Skeletal muscle satellite cell (primary cell): ENCODE results near the gene RAB9B.

Experiments used
- H3K27me3 ChIP-seq: 2 replicates; pipeline ENCODE4 v1.7.0; 2013; ENCODE audit warnings: low read length; ENCODE audit not compliant: control insufficient read depth, insufficient read depth
- H3K36me3 ChIP-seq: 2 replicates; pipeline ENCODE4 v1.7.0; 2013; ENCODE audit warnings: mild to moderate bottlenecking, control low read depth, low read length; ENCODE audit not compliant: insufficient read depth
- H3K4me1 ChIP-seq: 2 replicates; pipeline ENCODE4 v1.7.0; 2013; ENCODE audit warnings: low read length; ENCODE audit not compliant: control insufficient read depth, insufficient read depth
- H3K4me2 ChIP-seq: 2 replicates; pipeline ENCODE4 v1.7.0; 2013; ENCODE audit warnings: mild to moderate bottlenecking, low read length
- H3K4me3 ChIP-seq: 2 replicates; pipeline ENCODE4 v1.7.0; 2013; ENCODE audit warnings: low read length
- H3K9ac ChIP-seq: 2 replicates; pipeline ENCODE4 v1.7.0; 2013; ENCODE audit warnings: mild to moderate bottlenecking, low read depth, low read length, moderate library complexity
- H3K9me3 ChIP-seq: replicated peaks from 2 replicates; pipeline ENCODE4 v1.7.0; 2013; ENCODE audit warnings: mild to moderate bottlenecking, control low read depth, low read length

The RAB9B gene

DNA sequence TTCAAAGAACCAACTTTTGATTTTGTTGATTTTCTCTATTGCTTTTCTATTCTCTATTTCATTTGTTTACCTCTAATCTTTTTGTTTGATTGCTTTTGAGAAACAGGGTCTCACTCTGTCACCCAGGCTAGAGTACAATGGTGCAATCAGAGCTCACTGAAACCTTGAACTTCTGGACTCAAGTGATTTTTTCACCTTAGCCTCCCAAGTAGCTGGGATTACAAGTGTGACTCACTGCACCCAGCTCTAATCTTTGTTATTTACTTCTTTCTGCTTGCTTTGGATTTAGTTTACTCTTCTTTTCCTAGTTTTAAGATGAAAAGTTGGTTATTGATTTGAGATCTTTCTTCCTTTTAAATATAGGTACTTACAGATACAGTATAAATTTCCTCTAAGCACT is 26.2 kb downstream of the RAB9B start:
- H3K9me3 ChIP-seq: no peaks in the 10 kb centered on the region
- no peaks in the 10 kb centered on the region for H3K4me1 ChIP-seq
- peaks cover 31% of the 10 kb centered on the region for H3K27me3 ChIP-seq
- H3K9ac ChIP-seq: no peak overlapping the region
- H3K36me3 ChIP-seq: no peaks in the 10 kb centered on the region
- H3K4me3 ChIP-seq: no peak overlapping the region
- H3K4me2 ChIP-seq: no peak overlapping the region

DNA sequence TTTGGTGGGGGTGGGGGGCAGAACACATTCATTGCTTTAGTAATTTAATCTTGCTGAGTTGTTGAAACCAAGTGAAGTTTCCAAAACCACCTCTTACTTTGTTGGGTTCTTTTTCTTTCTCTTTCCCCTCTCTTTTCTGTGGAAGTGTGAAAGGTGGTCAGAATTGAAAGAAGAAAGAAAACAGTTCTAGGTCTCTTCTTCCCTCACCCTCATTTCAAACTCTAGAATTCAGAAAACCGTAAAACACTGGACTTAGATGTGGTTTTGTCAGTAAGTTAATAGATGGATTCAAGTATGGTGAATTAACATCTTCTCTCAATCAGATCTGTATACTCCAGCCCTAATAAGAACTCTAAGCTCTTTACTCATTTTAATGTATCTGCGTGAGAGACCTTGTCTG is 31.7 kb downstream of the RAB9B start:
- Histone ChIP-seq H3K4me3 (no peak overlapping the region), H3K36me3 (no peaks in the 10 kb centered on the region), H3K4me2 (no peak overlapping the region), H3K4me1 (no peaks in the 10 kb centered on the region), H3K9ac (no peak overlapping the region), H3K9me3 (no peaks in the 10 kb centered on the region), H3K27me3 (peaks cover 9% of the 10 kb centered on the region)

DNA sequence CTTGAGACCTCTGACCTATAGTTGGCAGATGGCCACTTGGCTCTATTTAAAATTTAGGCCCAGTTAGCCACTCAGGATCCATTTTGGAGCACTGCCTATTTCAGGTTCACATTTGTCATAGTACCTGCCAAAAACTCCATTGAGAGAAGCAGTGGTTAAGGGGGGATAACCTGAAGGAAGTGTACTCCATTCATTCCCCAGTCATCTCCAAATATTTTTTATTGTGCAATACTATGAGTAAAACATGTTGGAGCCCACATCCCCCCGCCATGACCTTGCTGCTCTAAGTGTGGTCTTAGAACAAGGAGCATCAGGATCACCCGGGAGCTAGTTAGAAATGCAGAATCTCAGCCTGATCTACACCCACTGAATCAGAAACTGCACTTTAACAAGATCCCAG is 34.4 kb downstream of the RAB9B start:
- Histone ChIP-seq H3K4me2 (no peak overlapping the region), H3K27me3 (peaks cover 1% of the 10 kb centered on the region), H3K9ac (no peak overlapping the region), H3K36me3 (no peaks in the 10 kb centered on the region), H3K4me1 (peaks cover 12% of the 10 kb centered on the region), H3K4me3 (no peak overlapping the region), H3K9me3 (no peaks in the 10 kb centered on the region)

DNA sequence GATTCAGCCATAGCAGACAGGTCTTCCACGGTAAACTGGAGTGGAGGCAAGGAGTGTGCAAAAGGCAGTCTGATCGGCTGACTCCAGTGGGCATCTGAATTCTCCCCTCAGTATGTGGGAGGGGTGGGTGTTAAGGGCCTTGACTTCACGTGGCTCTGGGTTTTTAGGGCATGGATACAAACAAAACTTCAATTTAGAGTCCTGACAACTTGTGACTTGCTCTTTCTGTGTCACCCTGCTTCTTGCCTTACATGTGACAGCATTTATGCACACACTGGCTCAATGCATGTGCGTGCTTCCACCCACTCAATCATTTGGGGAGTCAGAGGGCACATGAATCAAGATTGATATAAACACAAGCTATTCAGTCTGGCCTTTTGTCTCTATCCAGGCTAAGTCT is 37.9 kb downstream of the RAB9B start:
- no peak overlapping the region for H3K9ac ChIP-seq

DNA sequence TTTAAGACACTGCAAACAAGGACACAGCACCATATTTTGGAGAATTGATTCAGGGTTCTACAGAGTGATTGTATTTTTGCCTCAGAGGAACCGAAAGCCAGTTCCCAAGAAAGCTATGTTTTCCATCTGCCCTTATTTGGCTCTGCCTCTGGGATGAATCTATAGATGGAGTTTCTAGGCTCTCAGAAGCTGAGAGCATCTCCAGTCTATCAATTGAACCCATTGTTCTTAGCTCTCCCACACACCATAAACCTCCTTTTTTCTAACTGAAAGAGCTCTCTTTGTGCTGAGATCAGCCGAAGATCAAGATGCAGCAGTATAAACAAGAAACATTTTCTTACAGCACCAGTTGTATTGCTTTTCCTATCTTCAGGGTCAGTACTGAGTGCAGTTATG is 38.5 kb downstream of the RAB9B start:
- Histone ChIP-seq H3K9me3 (no peaks in the 10 kb centered on the region), H3K4me1 (peaks cover 19% of the 10 kb centered on the region), H3K4me2 (peak overlapping the region; percentile 56), H3K27me3 (peaks cover 8% of the 10 kb centered on the region), H3K9ac (no peak overlapping the region), H3K4me3 (no peak overlapping the region), H3K36me3 (no peaks in the 10 kb centered on the region)

More for the DNA sequence above, 37.9 kb downstream of the RAB9B start:
- peak overlapping the region; percentile 56 for H3K4me2 ChIP-seq
- peaks cover 19% of the 10 kb centered on the region for H3K4me1 ChIP-seq
- H3K27me3 ChIP-seq: peaks cover 4% of the 10 kb centered on the region
- no peaks in the 10 kb centered on the region for H3K36me3 ChIP-seq
- no peak overlapping the region for H3K4me3 ChIP-seq
- H3K9me3 ChIP-seq: no peaks in the 10 kb centered on the region

DNA sequence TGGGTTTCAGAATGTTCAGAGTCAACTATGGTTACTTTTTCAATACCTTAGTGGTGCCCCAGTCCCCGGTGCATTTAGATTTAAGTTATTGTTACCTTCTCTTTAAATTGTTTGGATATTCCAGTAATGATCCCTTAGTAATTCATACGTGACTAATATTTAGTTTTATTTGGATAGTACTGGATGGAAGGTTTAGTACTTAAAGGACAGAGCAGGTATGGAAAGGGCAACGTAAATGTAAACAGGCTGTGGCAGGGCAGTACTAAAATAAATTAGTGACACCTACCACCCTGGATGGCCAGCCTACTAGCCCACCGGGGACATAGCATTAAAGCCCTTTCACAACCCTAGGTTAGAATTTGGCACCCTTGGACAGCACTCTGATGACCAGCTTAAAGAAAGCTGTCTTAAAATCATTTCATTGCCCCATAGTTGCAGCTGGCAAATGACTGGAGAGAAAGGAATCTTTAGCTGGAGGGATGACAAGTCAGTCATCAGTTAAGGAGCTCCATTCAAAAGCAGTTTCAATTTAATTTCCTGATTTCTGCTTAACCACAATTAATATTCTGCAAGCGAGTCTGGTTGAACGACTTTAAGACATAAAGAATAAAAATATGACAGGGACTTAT is 39.0 kb downstream of the RAB9B start:
- Histone ChIP-seq H3K4me2 (peak overlapping the region; percentile 56), H3K9ac (no peak overlapping the region), H3K4me1 (peaks cover 19% of the 10 kb centered on the region), H3K36me3 (no peaks in the 10 kb centered on the region), H3K27me3 (peaks cover 8% of the 10 kb centered on the region), H3K9me3 (no peaks in the 10 kb centered on the region), H3K4me3 (no peak overlapping the region)

DNA sequence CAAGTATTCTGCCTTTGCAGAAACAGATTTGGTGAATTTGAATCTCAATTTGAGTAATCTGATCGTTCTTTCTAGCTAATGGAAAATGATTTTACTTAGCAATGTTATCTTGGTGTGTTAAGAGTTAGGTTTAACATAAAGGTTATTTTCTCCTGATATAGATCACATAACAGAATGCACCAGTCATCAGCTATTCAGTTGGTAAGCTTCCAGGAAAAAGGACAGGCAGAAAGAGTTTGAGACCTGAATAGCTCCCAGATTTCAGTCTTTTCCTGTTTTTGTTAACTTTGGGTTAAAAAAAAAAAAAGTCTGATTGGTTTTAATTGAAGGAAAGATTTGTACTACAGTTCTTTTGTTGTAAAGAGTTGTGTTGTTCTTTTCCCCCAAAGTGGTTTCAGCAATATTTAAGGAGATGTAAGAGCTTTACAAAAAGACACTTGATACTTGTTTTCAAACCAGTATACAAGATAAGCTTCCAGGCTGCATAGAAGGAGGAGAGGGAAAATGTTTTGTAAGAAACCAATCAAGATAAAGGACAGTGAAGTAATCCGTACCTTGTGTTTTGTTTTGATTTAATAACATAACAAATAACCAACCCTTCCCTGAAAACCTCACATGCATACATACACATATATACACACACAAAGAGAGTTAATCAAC is 40.1 kb downstream of the RAB9B start:
- Histone ChIP-seq H3K4me1 (peaks cover 19% of the 10 kb centered on the region), H3K4me3 (no peak overlapping the region), H3K9ac (no peak overlapping the region), H3K27me3 (peaks cover 13% of the 10 kb centered on the region), H3K4me2 (peak overlapping the region; percentile 15), H3K36me3 (no peaks in the 10 kb centered on the region), H3K9me3 (no peaks in the 10 kb centered on the region)

DNA sequence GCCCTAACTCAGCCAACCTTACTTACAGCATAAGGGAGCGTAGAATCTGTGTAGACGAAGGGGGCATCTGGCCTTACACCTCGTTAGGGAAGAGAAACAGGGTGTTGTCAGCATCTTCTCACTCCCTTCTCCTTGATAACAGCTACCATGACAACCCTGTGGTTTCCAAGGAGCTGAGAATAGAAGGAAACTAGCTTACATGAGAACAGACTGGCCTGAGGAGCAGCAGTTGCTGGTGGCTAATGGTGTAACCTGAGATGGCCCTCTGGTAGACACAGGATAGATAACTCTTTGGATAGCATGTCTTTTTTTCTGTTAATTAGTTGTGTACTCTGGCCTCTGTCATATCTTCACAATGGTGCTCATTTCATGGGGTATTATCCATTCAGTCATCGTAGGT is 40.8 kb downstream of the RAB9B start:
- peaks cover 19% of the 10 kb centered on the region for H3K4me1 ChIP-seq
- peak overlapping the region; percentile 15 for H3K4me2 ChIP-seq
- no peak overlapping the region for H3K9ac ChIP-seq
- no peak overlapping the region for H3K4me3 ChIP-seq
- H3K9me3 ChIP-seq: no peaks in the 10 kb centered on the region
- H3K27me3 ChIP-seq: peaks cover 16% of the 10 kb centered on the region
- no peaks in the 10 kb centered on the region for H3K36me3 ChIP-seq

DNA sequence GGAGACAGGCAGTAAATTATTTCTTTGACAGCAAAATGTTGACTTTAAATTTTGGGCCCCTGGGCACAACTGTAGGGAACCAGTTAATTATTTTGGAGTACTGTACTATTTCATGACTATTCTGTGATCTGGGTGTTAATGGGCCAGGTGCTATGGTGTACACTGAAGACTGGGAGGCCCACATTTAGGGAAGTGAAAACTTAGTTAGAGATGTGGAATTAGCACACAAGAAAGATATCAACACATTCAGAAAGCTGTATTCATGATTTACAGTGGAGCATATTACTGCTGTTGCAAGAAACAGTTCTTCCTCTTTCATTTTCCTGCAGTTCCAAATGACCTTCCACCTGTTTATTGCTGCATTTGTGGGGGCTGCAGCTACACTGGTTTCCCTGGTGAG is 43.1 kb downstream of the RAB9B start:
- H3K9me3 ChIP-seq: no peaks in the 10 kb centered on the region
- no peak overlapping the region for H3K4me3 ChIP-seq
- H3K9ac ChIP-seq: no peak overlapping the region
- peaks cover 16% of the 10 kb centered on the region for H3K4me1 ChIP-seq
- H3K27me3 ChIP-seq: peaks cover 22% of the 10 kb centered on the region
- no peaks in the 10 kb centered on the region for H3K36me3 ChIP-seq
- H3K4me2 ChIP-seq: no peak overlapping the region

DNA sequence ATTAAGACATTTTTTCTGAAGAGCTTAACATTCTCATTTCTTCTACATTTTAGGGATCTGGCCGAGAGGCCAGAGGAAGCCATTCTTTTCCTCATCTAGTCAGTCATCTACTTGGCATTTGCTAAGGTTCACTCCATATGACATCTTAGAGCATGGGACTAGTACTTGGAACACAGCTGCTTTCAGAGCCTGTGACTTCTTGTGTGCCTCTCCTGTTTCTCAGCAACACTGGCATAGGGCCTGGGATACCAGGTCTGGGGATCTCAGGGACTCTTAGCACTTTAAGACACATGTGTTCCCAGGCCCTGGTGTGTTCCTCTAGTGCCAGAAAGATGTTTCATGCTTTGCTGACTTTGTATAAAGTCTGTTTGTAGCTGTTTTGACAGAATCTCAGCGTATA is 48.1 kb downstream of the RAB9B start:
- no peaks in the 10 kb centered on the region for H3K4me1 ChIP-seq
- no peaks in the 10 kb centered on the region for H3K36me3 ChIP-seq
- H3K4me3 ChIP-seq: no peak overlapping the region
- peaks cover 18% of the 10 kb centered on the region for H3K27me3 ChIP-seq
- no peak overlapping the region for H3K9ac ChIP-seq
- no peak overlapping the region for H3K4me2 ChIP-seq
- no peaks in the 10 kb centered on the region for H3K9me3 ChIP-seq

DNA sequence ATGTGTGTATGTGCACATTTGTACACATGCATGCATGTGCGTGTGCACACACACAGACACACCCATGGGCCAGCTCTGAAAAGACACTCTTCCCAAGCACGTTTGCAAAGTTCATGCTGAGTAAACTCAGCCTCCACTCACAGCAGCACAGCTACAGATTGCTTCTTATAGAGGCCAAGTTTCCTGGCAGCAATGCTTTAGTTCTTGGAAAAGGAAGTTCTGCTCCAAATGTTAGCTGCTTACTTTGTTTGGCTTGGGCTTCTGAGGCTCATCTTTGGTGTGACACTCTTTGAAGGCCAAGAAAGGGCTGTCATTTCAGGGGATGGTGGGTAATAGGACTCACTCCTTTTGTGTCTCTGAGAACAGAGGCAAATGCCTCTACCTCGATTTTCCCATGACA is 48.9 kb downstream of the RAB9B start:
- Histone ChIP-seq H3K4me1 (no peaks in the 10 kb centered on the region), H3K27me3 (peaks cover 17% of the 10 kb centered on the region), H3K36me3 (no peaks in the 10 kb centered on the region), H3K4me3 (no peak overlapping the region), H3K4me2 (no peak overlapping the region), H3K9me3 (no peaks in the 10 kb centered on the region), H3K9ac (no peak overlapping the region)

DNA sequence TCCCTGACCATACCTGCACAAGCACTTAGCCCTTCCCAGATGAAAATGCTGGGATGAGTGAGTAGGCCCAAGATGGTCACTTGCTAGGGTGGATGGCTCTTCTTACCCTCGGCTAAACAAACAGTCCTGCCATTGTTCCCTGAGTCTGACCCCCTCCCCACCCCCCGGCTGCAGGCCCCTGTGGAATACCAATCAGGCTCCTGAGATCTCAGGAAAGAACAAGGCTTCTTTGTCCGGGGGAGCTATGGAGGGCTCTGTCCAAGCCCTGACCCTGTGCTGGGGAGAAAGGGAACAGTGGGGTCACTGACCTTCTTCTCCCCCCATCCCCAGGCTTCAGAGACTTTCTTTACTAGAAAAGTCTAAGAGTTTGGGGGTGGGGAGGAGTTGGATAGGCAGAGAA is 49.4 kb downstream of the RAB9B start:
- H3K9me3 ChIP-seq: no peaks in the 10 kb centered on the region
- no peak overlapping the region for H3K4me3 ChIP-seq
- no peaks in the 10 kb centered on the region for H3K4me1 ChIP-seq

More for the DNA sequence above, 49.4 kb downstream of the RAB9B start:
- Histone ChIP-seq H3K36me3 (no peaks in the 10 kb centered on the region), H3K4me2 (no peak overlapping the region), H3K27me3 (peaks cover 17% of the 10 kb centered on the region), H3K9ac (no peak overlapping the region)
